Measurements from ENCODE around the gene CCNF.

- TF ChIP-seq SP1 (IDR thresholded peaks at IDR 0.05) (no peak), ZNF384 (IDR thresholded peaks at IDR 0.05) (no peak), HDGF (IDR thresholded peaks at IDR 0.05; ENCODE audit: borderline replicate concordance) (no peak), FOXK2 (IDR thresholded peaks at IDR 0.05) (no peak), ELF4 (IDR thresholded peaks at IDR 0.05) (no peak)
Measured at GRCh38 chr16:2482708-2483534, 53.7 kb downstream of the CCNF start.
